HepG2 (cell line): ENCODE results near the gene MAN1C1. TPM values are rescaled to one million over a fixed set of nuclear protein-coding genes. Genes with fewer than 3 reads are reported as not detected.

Experiments used
- ATAC-seq: fragments of 200-7000 bp; cut with Tn5 transposase; 3 replicates; pipeline ENCODE4 v1.9.1; 2020; ENCODE audit warnings: mild to moderate bottlenecking, moderate library complexity
- BruUV-seq: library from RNA; stranded (reverse); fragments of 400-500 nt; replicated peaks from 2 replicates; lab custom pipeline; 2021; lab: Mats Ljungman, UMichigan
- CTCF ChIA-PET: fragments of 300-600 bp; formaldehyde crosslinking; extraction: SDS; loops from one replicate; lab custom pipeline; 2021; ENCODE audit warnings: low total read pairs, inconsistent platforms, low intra/inter-chr PET ratio; lab: Yijun Ruan, JAX
- POLR2A ChIA-PET: fragments of 350-600 bp; sonication (Branson Sonifier 250); formaldehyde crosslinking; loops from one replicate; lab custom pipeline; 2020; ENCODE audit warnings: antibody characterized with exemption, inconsistent platforms; lab: Yijun Ruan, JAX
- DNase-seq: peaks from one replicate; pipeline ENCODE4 v3.0.0-alpha.2; 2015; ENCODE audit warnings: low spot score
- FAIRE-seq: peaks from 3 replicates; lab custom pipeline; 2011; peaks lifted over from hg19 to GRCh38; lab: Jason Lieb, UNC
- H2AFZ ChIP-seq: one replicate; pipeline ENCODE4 v1.6.1; 2011; ENCODE audit warnings: low read length, inconsistent platforms
- H3K27ac ChIP-seq: fragments of 300-600 bp; 3 replicates; pipeline ENCODE4 v1.8.0; 2011; ENCODE audit warnings: mixed run types, mild to moderate bottlenecking, mixed read lengths, low read length, inconsistent platforms; ENCODE audit not compliant: insufficient read depth; ENCODE audit errors: extremely low read length
- H3K27me3 ChIP-seq, 2 experiments: fragments of 200-600 bp in 1 of 2; 2 replicates in 1 of 2; 3 replicates in 1 of 2; pipeline versions ENCODE4 v1.6.0 to v1.8.0; 2011; ENCODE audit warnings: low read length in 2 of 2, mild to moderate bottlenecking in 2 of 2, moderate library complexity in 2 of 2, inconsistent platforms in 1 of 2; ENCODE audit not compliant: insufficient read depth in 2 of 2, control insufficient read depth in 1 of 2
- H3K36me3 ChIP-seq, 2 experiments: fragments of 200-600 bp in 1 of 2; replicated peaks in 1 of 2; 2 replicates in 1 of 2; 3 replicates in 1 of 2; pipeline versions ENCODE4 v1.5.1 to v1.8.0; 2011; ENCODE audit warnings: low read length in 2 of 2, inconsistent platforms in 1 of 2; ENCODE audit not compliant: insufficient read depth in 2 of 2, control insufficient read depth in 1 of 2
- H3K4me1 ChIP-seq: 2 replicates; pipeline ENCODE4 v1.5.1; 2012; ENCODE audit warnings: low read length, inconsistent platforms; ENCODE audit not compliant: insufficient read depth
- H3K4me2 ChIP-seq: 2 replicates; pipeline ENCODE4 v1.6.0; 2011; ENCODE audit warnings: low read depth, low read length, inconsistent platforms
- H3K4me3 ChIP-seq, 3 experiments: fragments of 200-600 bp in 1 of 3; sonication (generic), shearing (Covaris generic) in 1 of 3; replicated peaks in 1 of 3; 2 replicates each; pipeline ENCODE4 v1.5.1; 2011 to 2016; ENCODE audit warnings: low read length in 3 of 3, inconsistent platforms in 2 of 3, low read depth in 2 of 3, mild to moderate bottlenecking in 2 of 3, control low read depth in 1 of 3, mixed read lengths in 1 of 3; ENCODE audit not compliant: insufficient read depth in 1 of 3
- H3K79me2 ChIP-seq: one replicate; pipeline ENCODE4 v1.6.1; 2011; ENCODE audit warnings: low read length, inconsistent platforms; ENCODE audit not compliant: insufficient read depth
- H3K9ac ChIP-seq: 2 replicates; pipeline ENCODE4 v1.6.0; 2011; ENCODE audit warnings: mild to moderate bottlenecking, low read depth, low read length, inconsistent platforms; ENCODE audit not compliant: insufficient read depth
- H3K9me3 ChIP-seq: 2 replicates; pipeline ENCODE4 v1.5.1; 2012; ENCODE audit warnings: mild to moderate bottlenecking, low read length
- H4K20me1 ChIP-seq: 2 replicates; pipeline ENCODE4 v1.6.0; 2011; ENCODE audit warnings: inconsistent platforms, mild to moderate bottlenecking, low read length, moderate library complexity; ENCODE audit not compliant: insufficient read depth
- CENPT ChIP-seq: sonication (generic); formaldehyde crosslinking; IDR thresholded peaks from 2 replicates; pipeline ENCODE4 v1.8.0; 2022; ENCODE audit warnings: low read depth, mild to moderate bottlenecking, moderate library complexity, missing genetic modification reagents
- FOXK2 ChIP-seq: fragments of 450-650 bp; IDR thresholded peaks from 2 replicates; pipeline ENCODE4 v1.6.1; 2016
- HBP1 ChIP-seq: IDR thresholded peaks from 2 replicates; pipeline ENCODE4 v1.6.1; 2016; ENCODE audit warnings: low read depth, control low read depth
- KLF12 ChIP-seq: sonication (generic); formaldehyde crosslinking; IDR thresholded peaks from 2 replicates; pipeline ENCODE4 v1.4.0; 2020; ENCODE audit warnings: missing genetic modification reagents, borderline replicate concordance
- MAFK ChIP-seq, 2 experiments: IDR thresholded peaks in 1 of 2; conservative IDR thresholded peaks in 1 of 2; 2 replicates each; pipeline ENCODE4 v1.6.1; 2011; ENCODE audit warnings: improper control_type of control experiment in 2 of 2, low read length in 2 of 2
- MED13 ChIP-seq: sonication (generic); formaldehyde crosslinking; IDR thresholded peaks from 2 replicates; pipeline ENCODE4 v1.5.0; 2020; ENCODE audit warnings: missing genetic modification reagents
- REXO4 ChIP-seq: sonication (generic); formaldehyde crosslinking; IDR thresholded peaks from 2 replicates; pipeline ENCODE4 v1.8.0; 2022; ENCODE audit warnings: missing genetic modification reagents, mild to moderate bottlenecking, borderline replicate concordance
- RNF2 ChIP-seq: fragments of 450-650 bp; conservative IDR thresholded peaks from 2 replicates; pipeline ENCODE4 v1.6.1; 2016; ENCODE audit warnings: low read depth
- SKI ChIP-seq: fragments of 450-650 bp; IDR thresholded peaks from one replicate; pipeline ENCODE4 v1.6.1; 2018; ENCODE audit warnings: mild to moderate bottlenecking; ENCODE audit not compliant: partially characterized antibody
- THAP11 ChIP-seq: IDR thresholded peaks from 2 replicates; pipeline ENCODE4 v1.6.1; 2016; ENCODE audit warnings: missing biosample characterization, missing genetic modification reagents
- ZBTB2 ChIP-seq: sonication (generic); formaldehyde crosslinking; IDR thresholded peaks from 2 replicates; pipeline ENCODE4 v1.8.0; 2022; ENCODE audit warnings: low read depth, missing genetic modification reagents
- ZBTB43 ChIP-seq: sonication (generic); formaldehyde crosslinking; conservative IDR thresholded peaks from 2 replicates; pipeline ENCODE4 v1.4.0; 2020; ENCODE audit warnings: missing genetic modification reagents
- ZNF230 ChIP-seq: sonication (generic); formaldehyde crosslinking; IDR thresholded peaks from 2 replicates; pipeline ENCODE4 v1.4.0; 2020; ENCODE audit warnings: mild to moderate bottlenecking, missing genetic modification reagents
- ZNF251 ChIP-seq: sonication (generic); formaldehyde crosslinking; IDR thresholded peaks from 2 replicates; pipeline ENCODE4 v1.9.0; 2021; ENCODE audit warnings: mild to moderate bottlenecking, missing genetic modification reagents
- ZNF451 ChIP-seq: sonication (generic); formaldehyde crosslinking; IDR thresholded peaks from 2 replicates; pipeline ENCODE4 v1.5.0; 2020; ENCODE audit warnings: mild to moderate bottlenecking, missing genetic modification reagents
- ZNF543 ChIP-seq: sonication (generic); formaldehyde crosslinking; IDR thresholded peaks from 2 replicates; pipeline ENCODE4 v1.4.0; 2020; ENCODE audit warnings: mild to moderate bottlenecking, missing genetic modification reagents
- ZNF704 ChIP-seq: sonication (generic); formaldehyde crosslinking; IDR thresholded peaks from 2 replicates; pipeline ENCODE4 v1.8.1; 2023; ENCODE audit warnings: mild to moderate bottlenecking, inconsistent platforms, moderate library complexity, missing genetic modification reagents, borderline replicate concordance
- ZNF879 ChIP-seq: sonication (generic); formaldehyde crosslinking; IDR thresholded peaks from 2 replicates; pipeline ENCODE4 v1.8.1; 2023; ENCODE audit warnings: missing genetic modification reagents
- WGBS: methylation state at CpG from one replicate; pipeline ENCODE4 v1.1.6; 2017; ENCODE audit warnings: low lambda C conversion rate; 5-methylcytosine and 5-hydroxymethylcytosine counted together
- in situ Hi-C: cut with HindIII; loops from 2 replicates; pipeline ENCODE4 v1.10.0; 2017; ENCODE audit warnings: low pct_unique_long_range_greater_than_20kb; ENCODE audit not compliant: extremely low pct_ligation_motif_present
- intact Hi-C: fragments of 100-400 bp; cut with micrococcal nuclease; formaldehyde crosslinking; loops from one replicate; pipeline ENCODE4 v1.10.0; 2022; ENCODE audit not compliant: unreplicated experiment
- polyA plus RNA-seq, 8 experiments: library from polyadenylated mRNA; depleted of rRNA in 3 of 8; stranded (reverse) in 7 of 8; unstranded in 1 of 8; fragments of >200 nt; fragmentation: Illumina TruSeq in 4 of 8; extraction: Trizol in 4 of 8; gene quantifications; 2 replicates each; pipeline versions ENCODE4 v1.2.1 to v1.2.3, GENCODE V29; 2011 to 2016; ENCODE audit warnings: low read depth in 4 of 8, missing spikeins in 1 of 8, mixed read lengths in 1 of 8; ENCODE audit not compliant: insufficient read depth in 1 of 8
- total RNA-seq, 5 experiments: library from RNA; depleted of rRNA; stranded (reverse); fragments of >200 nt; fragmentation: Illumina TruSeq; extraction: Trizol; gene quantifications; 2 replicates each; pipeline ENCODE4 v1.2.3, GENCODE V29; 2016; ENCODE audit warnings: low read depth in 1 of 5

Gene MAN1C1
- total and polyA plus RNA-seq, 2 of the 13 experiments (the other 11 are each of a cell fraction or from before 2014, with no cell fraction given): 0.18 to 0.49 TPM

- TF ChIP-seq ZBTB2 (CRISPR knock-in tag) (no peak), ZNF451 (CRISPR knock-in tag) (no peak), ZNF230 (no peak), MAFK (conservative IDR thresholded peaks at IDR 0.05 in 1 of 2, IDR thresholded peaks at IDR 0.05 in 1 of 2; ENCODE audit: low read length in 2 of 2) (no peak), CENPT (CRISPR knock-in tag) (no peak)
Observed at GRCh38 chr1:25648681-25649440, 32.3 kb downstream of the MAN1C1 start (continued).

GRCh38 chr1:25649505-25650288, 33.1 kb downstream of the MAN1C1 start:
- DNase-seq (no peak), ATAC-seq (no peak), FAIRE-seq (no peak)
- no peak for TF ChIP-seq ZNF251 (CRISPR knock-in tag)
- no peak for TF ChIP-seq ZBTB43 (CRISPR knock-in tag)
- no peak for TF ChIP-seq RNF2
- TF ChIP-seq ZNF543: no peak
- no peak for TF ChIP-seq SKI
- TF ChIP-seq ZNF879: no peak
- TF ChIP-seq REXO4: no peak
- TF ChIP-seq MED13 (CRISPR knock-in tag): no peak
- TF ChIP-seq HBP1 (CRISPR knock-in tag): no peak
- no peak for TF ChIP-seq FOXK2
- no peak for TF ChIP-seq THAP11 (CRISPR knock-in tag)
- no peak for TF ChIP-seq ZNF704 (CRISPR knock-in tag)
- TF ChIP-seq KLF12: no peak
- H3K9ac ChIP-seq: no peak overlapping the region
- 18% methylated on average over 10 of the region's 11 CpGs for WGBS
- H3K4me1 ChIP-seq: no peaks in the 10 kb centered on the region
- H3K36me3 ChIP-seq: no peaks in the 10 kb centered on the region
- H4K20me1 ChIP-seq: no peaks in the 10 kb centered on the region
- peaks cover 5 to 43% of the 10 kb centered on the region in 2 experiments; a peak in 4 of 5 replicates for H3K27me3 ChIP-seq
- BruUV-seq: no TSS peak
- no peak overlapping the region for H3K4me2 ChIP-seq
- ChIA-PET CTCF (no interaction called here), POLR2A (no interaction called here)
- H3K79me2 ChIP-seq: no peaks in the 10 kb centered on the region
- in situ Hi-C loops: no loop called here
- H3K4me3 ChIP-seq: no peak overlapping the region
- no peak overlapping the region for H3K27ac ChIP-seq
- no peaks in the 10 kb centered on the region for H3K9me3 ChIP-seq
- intact Hi-C loops: no loop called here
- no peak overlapping the region for H2AFZ ChIP-seq
